Vagina (tissue), 2 donors: ENCODE measurements around the gene GALNT2.

ENCODE experiments used
- POLR2A ChIP-seq, 2 donors: fragments of 450-650 bp; IDR thresholded peaks; one replicate each; pipeline ENCODE4 v1.6.1; 2017; ENCODE audit warnings: antibody characterized with exemption in 2 of 2, mild to moderate bottlenecking in 2 of 2, moderate library complexity in 2 of 2
- POLR2AphosphoS5 ChIP-seq, 2 donors: sonication (generic); formaldehyde crosslinking; IDR thresholded peaks; one replicate each; pipeline ENCODE4 v1.9.0; 2017; ENCODE audit warnings: antibody characterized with exemption in 2 of 2, mild to moderate bottlenecking in 2 of 2, low read depth in 1 of 2; ENCODE audit not compliant: insufficient read depth in 1 of 2
- TF ChIP-seq, protein P1 (sequence below), 3 experiments: fragments of 450-650 bp in 2 of 3; fragments of 200-600 bp in 1 of 3; sonication (generic) in 1 of 3; IDR thresholded peaks; one replicate each; pipeline ENCODE4 v1.5.1; 2017 to 2019; ENCODE audit warnings: antibody characterized with exemption in 3 of 3, mild to moderate bottlenecking in 2 of 3, moderate library complexity in 2 of 3

DNA sequence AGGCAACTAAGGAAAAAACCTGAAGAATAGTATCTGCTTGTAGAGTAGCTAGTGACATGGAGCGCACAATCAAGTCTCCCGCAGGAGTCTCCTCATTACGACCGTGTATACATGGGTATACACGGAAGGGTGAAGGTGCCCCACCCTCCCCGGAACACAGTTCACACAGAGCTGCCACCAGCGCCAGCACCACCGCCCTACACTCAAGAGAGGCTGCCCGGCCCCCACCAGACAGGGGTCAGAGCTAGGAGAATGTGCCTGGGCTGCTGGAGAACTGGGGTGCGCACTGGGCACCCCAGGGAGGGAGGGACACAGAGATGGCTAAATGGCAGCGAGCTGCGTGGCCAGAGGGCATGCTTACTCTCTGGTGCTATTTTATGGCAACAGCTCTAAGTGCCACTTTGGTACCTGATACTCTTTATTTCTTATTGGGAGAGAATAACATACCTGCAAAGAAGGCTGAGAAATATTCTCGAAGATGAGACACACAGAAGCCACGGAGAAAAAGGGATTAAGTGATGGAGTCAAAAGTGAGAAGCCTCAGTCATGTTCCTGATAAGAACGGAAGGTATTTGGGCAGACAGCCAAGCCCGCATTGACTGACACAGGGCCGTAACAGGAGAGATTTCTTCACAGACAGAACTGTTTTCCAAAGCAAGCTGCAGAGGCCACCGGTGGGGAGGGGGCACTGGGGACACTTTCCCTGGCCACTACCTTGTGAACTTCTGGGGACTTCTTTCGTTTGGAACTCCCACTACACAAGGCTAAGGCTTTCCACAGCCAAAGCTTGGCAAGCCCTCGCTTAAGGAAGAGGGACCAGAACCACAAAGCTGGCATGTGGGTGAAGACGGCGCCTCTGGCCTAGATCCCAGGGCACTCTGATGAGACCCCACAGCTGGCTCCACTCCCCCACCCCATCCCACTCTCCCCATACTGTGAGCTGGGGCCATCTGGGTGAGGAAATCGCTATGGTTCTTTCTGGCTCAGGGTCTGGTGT, 251.1 kb downstream of the GALNT2 start:
- no peak for TF ChIP-seq POLR2A (IDR thresholded peaks at IDR 0.05)
- TF ChIP-seq, protein P1, sequence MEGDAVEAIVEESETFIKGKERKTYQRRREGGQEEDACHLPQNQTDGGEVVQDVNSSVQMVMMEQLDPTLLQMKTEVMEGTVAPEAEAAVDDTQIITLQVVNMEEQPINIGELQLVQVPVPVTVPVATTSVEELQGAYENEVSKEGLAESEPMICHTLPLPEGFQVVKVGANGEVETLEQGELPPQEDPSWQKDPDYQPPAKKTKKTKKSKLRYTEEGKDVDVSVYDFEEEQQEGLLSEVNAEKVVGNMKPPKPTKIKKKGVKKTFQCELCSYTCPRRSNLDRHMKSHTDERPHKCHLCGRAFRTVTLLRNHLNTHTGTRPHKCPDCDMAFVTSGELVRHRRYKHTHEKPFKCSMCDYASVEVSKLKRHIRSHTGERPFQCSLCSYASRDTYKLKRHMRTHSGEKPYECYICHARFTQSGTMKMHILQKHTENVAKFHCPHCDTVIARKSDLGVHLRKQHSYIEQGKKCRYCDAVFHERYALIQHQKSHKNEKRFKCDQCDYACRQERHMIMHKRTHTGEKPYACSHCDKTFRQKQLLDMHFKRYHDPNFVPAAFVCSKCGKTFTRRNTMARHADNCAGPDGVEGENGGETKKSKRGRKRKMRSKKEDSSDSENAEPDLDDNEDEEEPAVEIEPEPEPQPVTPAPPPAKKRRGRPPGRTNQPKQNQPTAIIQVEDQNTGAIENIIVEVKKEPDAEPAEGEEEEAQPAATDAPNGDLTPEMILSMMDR (IDR thresholded peaks at IDR 0.05): no peak
- TF ChIP-seq POLR2AphosphoS5 (IDR thresholded peaks at IDR 0.05; ENCODE audit: insufficient read depth in 1 of 2, low read depth in 1 of 2): no peak
